ENCODE measurements around the gene GSG1L2. TPM values are rescaled to one million over a fixed set of nuclear protein-coding genes. Genes with fewer than 3 reads are reported as not detected.

The GSG1L2 gene
- polyA plus RNA-seq, 2 of the 4 experiments (the other 2 are of a cell fraction): not detected

DNA sequence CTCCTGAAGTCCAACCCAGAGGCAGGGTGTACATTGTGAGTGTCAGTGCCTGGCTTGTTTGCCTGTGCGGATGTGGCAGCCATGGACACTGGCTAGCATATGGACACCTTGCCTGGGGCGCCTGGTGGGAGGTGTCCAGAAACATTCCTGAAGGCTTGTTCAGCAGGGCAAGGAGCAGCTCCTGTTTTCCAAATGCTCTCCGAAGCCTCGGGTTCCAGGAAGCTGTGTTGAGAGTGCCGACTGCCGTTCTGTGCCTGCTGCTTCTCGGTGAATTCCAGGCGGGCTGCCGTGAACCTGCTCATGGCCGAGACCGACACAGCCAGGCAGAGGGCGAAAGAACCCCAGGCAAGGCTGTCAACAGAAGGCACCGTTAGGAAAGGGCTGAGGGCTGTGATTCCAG lies 19.6 kb downstream of the GSG1L2 start:
- ChIA-PET CTCF (interaction anchor here (0.9 to 2.5 kb wide), 17 partner anchors 8 to 225 kb away, joined by 3 to 12 read pairs (median 5); partner anchors contain the start of gene GLP2R), POLR2A (interaction anchor here (0.7 to 1.7 kb wide), 4 partner anchors 24 to 40 kb away, joined by 3 to 11 read pairs (median 7); no protein-coding TSS in a partner anchor)
- ATAC-seq (peak; percentile 89 to 92), DNase-seq (ENCODE audit: low read depth in 1 of 2, low spot score in 1 of 2) (peak; percentile 70 to 90), FAIRE-seq (no peak)
- 11% methylated on average over 13 of the region's 13 CpGs for WGBS (ENCODE audit: missing lambda C conversion rate)
- TF ChIP-seq, protein P1, sequence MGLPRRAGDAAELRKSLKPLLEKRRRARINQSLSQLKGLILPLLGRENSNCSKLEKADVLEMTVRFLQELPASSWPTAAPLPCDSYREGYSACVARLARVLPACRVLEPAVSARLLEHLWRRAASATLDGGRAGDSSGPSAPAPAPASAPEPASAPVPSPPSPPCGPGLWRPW (IDR thresholded peaks at IDR 0.05): no peak
- no peak for TF ChIP-seq HOXB13 (CRISPR knock-in tag; IDR thresholded peaks at IDR 0.05; ENCODE audit: low read depth)
- TF ChIP-seq HOXB5 (CRISPR knock-in tag; IDR thresholded peaks at IDR 0.05): no peak
- no peak for TF ChIP-seq FOXS1 (CRISPR knock-in tag; IDR thresholded peaks at IDR 0.05)
- no peak for TF ChIP-seq ZSCAN20 (CRISPR knock-in tag; IDR thresholded peaks at IDR 0.05)
- TF ChIP-seq, protein P2, sequence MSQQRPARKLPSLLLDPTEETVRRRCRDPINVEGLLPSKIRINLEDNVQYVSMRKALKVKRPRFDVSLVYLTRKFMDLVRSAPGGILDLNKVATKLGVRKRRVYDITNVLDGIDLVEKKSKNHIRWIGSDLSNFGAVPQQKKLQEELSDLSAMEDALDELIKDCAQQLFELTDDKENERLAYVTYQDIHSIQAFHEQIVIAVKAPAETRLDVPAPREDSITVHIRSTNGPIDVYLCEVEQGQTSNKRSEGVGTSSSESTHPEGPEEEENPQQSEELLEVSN (IDR thresholded peaks at IDR 0.05; ENCODE audit: borderline replicate concordance, low read depth): peak; percentile 62; the same call in 1 of the 2 replicates
- TF ChIP-seq JUNB (IDR thresholded peaks at IDR 0.05): no peak
- TF ChIP-seq, protein P3, sequence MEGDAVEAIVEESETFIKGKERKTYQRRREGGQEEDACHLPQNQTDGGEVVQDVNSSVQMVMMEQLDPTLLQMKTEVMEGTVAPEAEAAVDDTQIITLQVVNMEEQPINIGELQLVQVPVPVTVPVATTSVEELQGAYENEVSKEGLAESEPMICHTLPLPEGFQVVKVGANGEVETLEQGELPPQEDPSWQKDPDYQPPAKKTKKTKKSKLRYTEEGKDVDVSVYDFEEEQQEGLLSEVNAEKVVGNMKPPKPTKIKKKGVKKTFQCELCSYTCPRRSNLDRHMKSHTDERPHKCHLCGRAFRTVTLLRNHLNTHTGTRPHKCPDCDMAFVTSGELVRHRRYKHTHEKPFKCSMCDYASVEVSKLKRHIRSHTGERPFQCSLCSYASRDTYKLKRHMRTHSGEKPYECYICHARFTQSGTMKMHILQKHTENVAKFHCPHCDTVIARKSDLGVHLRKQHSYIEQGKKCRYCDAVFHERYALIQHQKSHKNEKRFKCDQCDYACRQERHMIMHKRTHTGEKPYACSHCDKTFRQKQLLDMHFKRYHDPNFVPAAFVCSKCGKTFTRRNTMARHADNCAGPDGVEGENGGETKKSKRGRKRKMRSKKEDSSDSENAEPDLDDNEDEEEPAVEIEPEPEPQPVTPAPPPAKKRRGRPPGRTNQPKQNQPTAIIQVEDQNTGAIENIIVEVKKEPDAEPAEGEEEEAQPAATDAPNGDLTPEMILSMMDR (IDR thresholded peaks at IDR 0.05): peak; percentile 18; the same call in 1 of the 3 replicates
- TF ChIP-seq CBX2 (IDR thresholded peaks at IDR 0.05; ENCODE audit: borderline replicate concordance, low read depth): no peak
- TF ChIP-seq BHLHE40 (IDR thresholded peaks at IDR 0.05; ENCODE audit: low read depth, low read length): no peak
- peak; percentile 35 to 48; a peak in 4 of 5 replicates for TF ChIP-seq RAD21 (conservative IDR thresholded peaks at IDR 0.05 in 1 of 2, IDR thresholded peaks at IDR 0.05 in 1 of 2)
- TF ChIP-seq GATA3 (IDR thresholded peaks at IDR 0.05; ENCODE audit: borderline replicate concordance): peak; percentile 51; the same call in 1 of the 2 replicates
- no peak for TF ChIP-seq RARB (CRISPR knock-in tag; IDR thresholded peaks at IDR 0.05)
- TF ChIP-seq FOSB (CRISPR knock-in tag; IDR thresholded peaks at IDR 0.05): no peak
- peak in 1 of 2 experiments; percentile 52; a peak in 2 of 5 replicates for TF ChIP-seq JUN (IDR thresholded peaks at IDR 0.05)
- TF ChIP-seq FOSL2 (IDR thresholded peaks at IDR 0.05): no peak
- peak; percentile 77 for TF ChIP-seq FOSL2 (CRISPR knock-in tag; IDR thresholded peaks at IDR 0.05)
- no peak for TF ChIP-seq CHD2 (IDR thresholded peaks at IDR 0.05; ENCODE audit: low read length, partially characterized antibody)
- TF ChIP-seq POLR2AphosphoS2 (conservative IDR thresholded peaks at IDR 0.05; ENCODE audit: low read length): no peak
- no peak for TF ChIP-seq RFX5 (IDR thresholded peaks at IDR 0.05)
- TF ChIP-seq NFE2L2 (conservative IDR thresholded peaks at IDR 0.05; ENCODE audit: low read length): no peak
- TF ChIP-seq SMC3 (IDR thresholded peaks at IDR 0.05): no peak; the same call in 2 of the 3 replicates
- TF ChIP-seq ZNF302 (CRISPR knock-in tag; IDR thresholded peaks at IDR 0.05): 0 out of 2 replicates have a peak, but pooled peaks have one; percentile 27
- no peak for TF ChIP-seq NPAS2 (CRISPR knock-in tag; IDR thresholded peaks at IDR 0.05; ENCODE audit: borderline replicate concordance)
- TF ChIP-seq HEYL (CRISPR knock-in tag; IDR thresholded peaks at IDR 0.05): peak; percentile 1; the same call in 1 of the 2 replicates
- TF ChIP-seq, protein P4, sequence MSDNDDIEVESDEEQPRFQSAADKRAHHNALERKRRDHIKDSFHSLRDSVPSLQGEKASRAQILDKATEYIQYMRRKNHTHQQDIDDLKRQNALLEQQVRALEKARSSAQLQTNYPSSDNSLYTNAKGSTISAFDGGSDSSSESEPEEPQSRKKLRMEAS (IDR thresholded peaks at IDR 0.05): peak; percentile 76
- TF ChIP-seq HOXA7 (CRISPR knock-in tag; IDR thresholded peaks at IDR 0.05): no peak
- Histone ChIP-seq H3K4me2 (peak overlapping the region; percentile 68), H3K9me3 (no peaks in the 10 kb centered on the region), H3K27ac (peak overlapping the region; percentile 89 to 90), H3K4me1 (peaks cover 15% of the 10 kb centered on the region), H3K4me3 (peak overlapping the region; percentile 10; the same call in 1 of the 3 replicates)

Data from A549 (cell line).